ENCODE measurements around the gene FAM228B. TPM values are rescaled to one million over a fixed set of nuclear protein-coding genes. Genes with fewer than 3 reads are reported as not detected.

The FAM228B gene
- total RNA-seq, 1 experiment from 2014 or later, result 16.8 TPM

- no peak for DNase-seq
- no peaks in the 10 kb centered on the region for H3K9me3 ChIP-seq (ENCODE audit: insufficient read depth, low read depth)
- H3K4me1 ChIP-seq (replicated peaks; ENCODE audit: insufficient read depth), result peaks cover 8% of the 10 kb centered on the region; the same call in 1 of the 2 replicates
- POLR2A ChIA-PET (ENCODE audit: unreplicated experiment), result interaction anchor here (1.2 to 1.3 kb wide), 2 partner anchors 11 to 12 kb away, joined by 6 to 9 read pairs; no protein-coding TSS in a partner anchor
- H3K79me2 ChIP-seq (ENCODE audit: low read depth), result no peaks in the 10 kb centered on the region
- BruUV-seq (replicated peaks), result TSS peak; percentile 63
- H2AFZ ChIP-seq, result peak overlapping the region; percentile 100
- intact Hi-C loops (cut with micrococcal nuclease; ENCODE audit: unreplicated experiment), result loop anchor here (1.0 to 2.0 kb wide), 2 partner anchors 38 to 46 kb away; partner anchors contain the start of genes SF3B6 and TP53I3
- peak overlapping the region; percentile 88 for H3K4me2 ChIP-seq
- no peaks in the 10 kb centered on the region for H4K20me1 ChIP-seq (ENCODE audit: insufficient read depth)
- H3K4me3 ChIP-seq, result peak overlapping the region; percentile 89
- H3K9me2 ChIP-seq (ENCODE audit: insufficient read depth), result no peaks in the 10 kb centered on the region
- CTCF ChIA-PET, result interaction anchor here (0.7 to 1.1 kb wide), 2 partner anchors 35 to 36 kb away, joined by 3 read pairs; no protein-coding TSS in a partner anchor
- TF ChIP-seq EZH2 (IDR thresholded peaks at IDR 0.05; ENCODE audit: low read depth), result no peak
- TF ChIP-seq, protein P1, sequence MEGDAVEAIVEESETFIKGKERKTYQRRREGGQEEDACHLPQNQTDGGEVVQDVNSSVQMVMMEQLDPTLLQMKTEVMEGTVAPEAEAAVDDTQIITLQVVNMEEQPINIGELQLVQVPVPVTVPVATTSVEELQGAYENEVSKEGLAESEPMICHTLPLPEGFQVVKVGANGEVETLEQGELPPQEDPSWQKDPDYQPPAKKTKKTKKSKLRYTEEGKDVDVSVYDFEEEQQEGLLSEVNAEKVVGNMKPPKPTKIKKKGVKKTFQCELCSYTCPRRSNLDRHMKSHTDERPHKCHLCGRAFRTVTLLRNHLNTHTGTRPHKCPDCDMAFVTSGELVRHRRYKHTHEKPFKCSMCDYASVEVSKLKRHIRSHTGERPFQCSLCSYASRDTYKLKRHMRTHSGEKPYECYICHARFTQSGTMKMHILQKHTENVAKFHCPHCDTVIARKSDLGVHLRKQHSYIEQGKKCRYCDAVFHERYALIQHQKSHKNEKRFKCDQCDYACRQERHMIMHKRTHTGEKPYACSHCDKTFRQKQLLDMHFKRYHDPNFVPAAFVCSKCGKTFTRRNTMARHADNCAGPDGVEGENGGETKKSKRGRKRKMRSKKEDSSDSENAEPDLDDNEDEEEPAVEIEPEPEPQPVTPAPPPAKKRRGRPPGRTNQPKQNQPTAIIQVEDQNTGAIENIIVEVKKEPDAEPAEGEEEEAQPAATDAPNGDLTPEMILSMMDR (conservative IDR thresholded peaks at IDR 0.05), result no peak
- H3K36me3 ChIP-seq (ENCODE audit: low read depth), result no peaks in the 10 kb centered on the region
- no peaks in the 10 kb centered on the region for H3K27me3 ChIP-seq (ENCODE audit: insufficient read depth, low read depth)
- H3K27ac ChIP-seq, result peak overlapping the region; percentile 30
- H3F3A ChIP-seq (ENCODE audit: insufficient read depth, low read depth), result peaks cover 12% of the 10 kb centered on the region; the same call in 1 of the 2 replicates
These were observed 689 bp upstream of the FAM228B start for GRCh38 chr2:24122366-24123194.

GRCh38 chr2:24123922-24124580 lies 782 bp downstream of the FAM228B start:
- Histone ChIP-seq H3K4me1 (replicated peaks; ENCODE audit: insufficient read depth) (peaks cover 8% of the 10 kb centered on the region; the same call in 1 of the 2 replicates), H3K79me2 (ENCODE audit: low read depth) (no peaks in the 10 kb centered on the region), H3K9me2 (ENCODE audit: insufficient read depth) (no peaks in the 10 kb centered on the region), H3K27ac (peak overlapping the region; percentile 30), H4K20me1 (ENCODE audit: insufficient read depth) (no peaks in the 10 kb centered on the region), H3K4me2 (peak overlapping the region; percentile 88), H3K36me3 (ENCODE audit: low read depth) (no peaks in the 10 kb centered on the region), H3K4me3 (peak overlapping the region; percentile 89), H3K9me3 (ENCODE audit: insufficient read depth, low read depth) (no peaks in the 10 kb centered on the region), H2AFZ (peak overlapping the region; percentile 100), H3K27me3 (ENCODE audit: insufficient read depth, low read depth) (no peaks in the 10 kb centered on the region), H3F3A (ENCODE audit: insufficient read depth, low read depth) (peaks cover 12% of the 10 kb centered on the region; the same call in 1 of the 2 replicates)
- CTCF ChIA-PET, result interaction anchor here (0.7 to 0.9 kb wide), 2 partner anchors 39 to 184 kb away, joined by 3 read pairs; no protein-coding TSS in a partner anchor
- no peak for DNase-seq
- POLR2A ChIA-PET (ENCODE audit: unreplicated experiment), result interaction anchor here (1.7 kb wide), 1 partner anchor 47 kb away, joined by 7 read pairs; the partner anchor contains the start of gene SF3B6
- TF ChIP-seq, protein P1 (conservative IDR thresholded peaks at IDR 0.05), result no peak
- TF ChIP-seq EZH2 (IDR thresholded peaks at IDR 0.05; ENCODE audit: low read depth), result no peak
- BruUV-seq (replicated peaks), result TSS peak; percentile 63
- intact Hi-C loops (cut with micrococcal nuclease; ENCODE audit: unreplicated experiment), result loop anchor here (1.0 to 2.0 kb wide), 2 partner anchors 40 to 47 kb away; partner anchors contain the start of genes SF3B6 and TP53I3

DNA sequence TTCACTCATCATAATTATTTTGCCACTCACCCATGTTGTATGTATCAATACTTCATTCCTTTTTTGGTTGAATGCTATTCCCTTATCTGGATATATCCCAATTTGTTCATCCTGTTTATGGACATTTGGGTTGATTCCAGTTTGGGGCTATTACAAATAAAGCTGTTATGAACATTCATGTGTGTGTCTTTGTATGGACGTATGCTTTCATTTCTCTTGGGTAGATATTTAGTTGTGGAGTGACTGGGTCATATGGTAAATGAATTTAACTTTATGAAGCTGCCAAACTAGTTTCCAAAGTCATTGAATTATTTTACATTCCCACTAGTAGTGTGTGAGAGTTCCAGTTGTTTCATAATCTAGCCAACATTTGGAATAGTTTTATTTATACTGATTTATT lies 2.7 kb downstream of the FAM228B start:
- CTCF ChIA-PET, result interaction anchor here (0.6 kb wide), 1 partner anchor 702 kb away, joined by 3 read pairs; no protein-coding TSS in a partner anchor
- H3K36me3 ChIP-seq (ENCODE audit: low read depth), result no peaks in the 10 kb centered on the region
- H2AFZ ChIP-seq, result no peak overlapping the region
- intact Hi-C loops (cut with micrococcal nuclease; ENCODE audit: unreplicated experiment), result no loop called here
- peaks cover 8% of the 10 kb centered on the region; the same call in 1 of the 2 replicates for H3K4me1 ChIP-seq (replicated peaks; ENCODE audit: insufficient read depth)
- H3K27me3 ChIP-seq (ENCODE audit: insufficient read depth, low read depth), result no peaks in the 10 kb centered on the region
- H3F3A ChIP-seq (ENCODE audit: insufficient read depth, low read depth), result peaks cover 10% of the 10 kb centered on the region; the same call in 1 of the 2 replicates
- no peaks in the 10 kb centered on the region for H3K9me3 ChIP-seq (ENCODE audit: insufficient read depth, low read depth)
- no peak for TF ChIP-seq EZH2 (IDR thresholded peaks at IDR 0.05; ENCODE audit: low read depth)
- TF ChIP-seq, protein P1 (conservative IDR thresholded peaks at IDR 0.05), result no peak
- no peaks in the 10 kb centered on the region for H3K79me2 ChIP-seq (ENCODE audit: low read depth)
- BruUV-seq (replicated peaks), result no TSS peak
- no peaks in the 10 kb centered on the region for H3K9me2 ChIP-seq (ENCODE audit: insufficient read depth)
- H3K4me3 ChIP-seq, result no peak overlapping the region
- POLR2A ChIA-PET (ENCODE audit: unreplicated experiment), result no interaction called here
- no peaks in the 10 kb centered on the region for H4K20me1 ChIP-seq (ENCODE audit: insufficient read depth)
- DNase-seq, result no peak
- no peak overlapping the region for H3K4me2 ChIP-seq
- H3K27ac ChIP-seq, result no peak overlapping the region

Data from PC-9 (cell line).